HG03159 (cell line): Measurements from ENCODE around the gene FCGR1A.
"Not testable (repeated sequence)": the region's sequence is repeated elsewhere in the genome, so short reads cannot be mapped to it uniquely, and the experiment has no call there.

Experiments
- ATAC-seq: cut with Tn5 transposase; IDR thresholded peaks from one replicate; pipeline ENCODE4 v1.9.1; 2021; ENCODE audit warnings: mild to moderate bottlenecking, moderate library complexity; ENCODE audit not compliant: unreplicated experiment

Gene FCGR1A

GRCh38 chr1:149782600-149782999 is at the start of gene FCGR1A:
Gene FCGR1A (plus strand): TSS chr1:149782694. CDS start chr1:149782744, 50 bp downstream.
- not testable (repeated sequence) for ATAC-seq

- not testable (repeated sequence) for ATAC-seq
Observed at GRCh38 chr1:149732781-149733180, 49.7 kb upstream of the FCGR1A start.

GRCh38 chr1:149734692-149735091 is 47.8 kb upstream of the FCGR1A start:
- not testable (repeated sequence) for ATAC-seq

- not testable (repeated sequence) for ATAC-seq
Observed at GRCh38 chr1:149740148-149740581, 42.3 kb upstream of the FCGR1A start.

GRCh38 chr1:149740590-149741230 is 41.8 kb upstream of the FCGR1A start:
- not testable (repeated sequence) for ATAC-seq

GRCh38 chr1:149741914-149742313 is 40.6 kb upstream of the FCGR1A start:
- not testable (repeated sequence) for ATAC-seq

- ATAC-seq, result not testable (repeated sequence)
Observed at GRCh38 chr1:149746463-149747356, 35.8 kb upstream of the FCGR1A start.

GRCh38 chr1:149747359-149748143 is 34.9 kb upstream of the FCGR1A start:
- ATAC-seq, result not testable (repeated sequence)

- not testable (repeated sequence) for ATAC-seq
Observed at GRCh38 chr1:149748144-149748500, 34.4 kb upstream of the FCGR1A start.

- not testable (repeated sequence) for ATAC-seq
Observed at GRCh38 chr1:149750562-149750961, 31.9 kb upstream of the FCGR1A start.

- ATAC-seq, result not testable (repeated sequence)
Observed at GRCh38 chr1:149752186-149752585, 30.3 kb upstream of the FCGR1A start.

- ATAC-seq, result not testable (repeated sequence)
Observed at GRCh38 chr1:149753466-149753865, 29.0 kb upstream of the FCGR1A start.

- ATAC-seq, result not testable (repeated sequence)
Observed at GRCh38 chr1:149755294-149755693, 27.2 kb upstream of the FCGR1A start.

GRCh38 chr1:149762294-149762693 is 20.2 kb upstream of the FCGR1A start:
- not testable (repeated sequence) for ATAC-seq

GRCh38 chr1:149764087-149764800 is 18.2 kb upstream of the FCGR1A start:
- ATAC-seq, result not testable (repeated sequence)

GRCh38 chr1:149766241-149766640 is 16.3 kb upstream of the FCGR1A start:
- ATAC-seq, result not testable (repeated sequence)

GRCh38 chr1:149769216-149769615 is 13.3 kb upstream of the FCGR1A start:
- ATAC-seq, result not testable (repeated sequence)

GRCh38 chr1:149770661-149771060 is 11.8 kb upstream of the FCGR1A start:
- ATAC-seq, result not testable (repeated sequence)

GRCh38 chr1:149771653-149772425 is 10.7 kb upstream of the FCGR1A start:
- ATAC-seq, result peak; percentile 98
